ENCODE measurements around the gene DAPK1.
A peak's percentile ranks its signal among the peaks of the same experiment; 100 is the strongest.

The DAPK1 gene

GRCh38 chr9:87699835-87700234, 202.2 kb downstream of the DAPK1 start:
- DNase-seq: no peak

GRCh38 chr9:87701491-87701890, 203.8 kb downstream of the DAPK1 start:
- no peak for DNase-seq

GRCh38 chr9:87701931-87702421, 204.3 kb downstream of the DAPK1 start:
- no peak for DNase-seq

- no peak for DNase-seq
Measured at GRCh38 chr9:87702921-87703320, 205.3 kb downstream of the DAPK1 start.

GRCh38 chr9:87703636-87704276, 206.1 kb downstream of the DAPK1 start:
- DNase-seq: no peak

- no peak for DNase-seq
Measured at GRCh38 chr9:87704342-87704741, 206.7 kb downstream of the DAPK1 start.

GRCh38 chr9:87706066-87706739, 208.5 kb downstream of the DAPK1 start:
- no peak for DNase-seq

GRCh38 chr9:87707805-87708506, 210.3 kb downstream of the DAPK1 start:
- DNase-seq: no peak

GRCh38 chr9:87708546-87708945, 210.9 kb downstream of the DAPK1 start:
- no peak for DNase-seq

- no peak for DNase-seq
Measured at GRCh38 chr9:87708986-87709728, 211.5 kb downstream of the DAPK1 start.

- DNase-seq: no peak
Measured at GRCh38 chr9:87710443-87710842, 212.8 kb downstream of the DAPK1 start.

- DNase-seq: no peak
Measured at GRCh38 chr9:87711857-87712800, 214.5 kb downstream of the DAPK1 start.

GRCh38 chr9:87712801-87713277, 215.2 kb downstream of the DAPK1 start:
- DNase-seq: no peak

- no peak for DNase-seq
Measured at GRCh38 chr9:87713278-87713987, 215.8 kb downstream of the DAPK1 start.

- no peak for DNase-seq
Measured at GRCh38 chr9:87713988-87714330, 216.3 kb downstream of the DAPK1 start.

- peak in 1 of 3 experiments; percentile 36 for DNase-seq
Measured at GRCh38 chr9:87714819-87715218, 217.2 kb downstream of the DAPK1 start.

GRCh38 chr9:87716141-87716540, 218.5 kb downstream of the DAPK1 start:
- peak in 1 of 3 experiments; percentile 13 for DNase-seq

GRCh38 chr9:87717456-87717855, 219.8 kb downstream of the DAPK1 start:
- DNase-seq: no peak

GRCh38 chr9:87718231-87718630, 220.6 kb downstream of the DAPK1 start:
- no peak for DNase-seq

- DNase-seq: no peak
Measured at GRCh38 chr9:87718852-87719612, 221.4 kb downstream of the DAPK1 start.

All from NCI-H1417 (cell line).